HFF-Myc (cell line): ENCODE measurements around the gene POLR2B.

Experiments used
- DNase-seq: peaks from one replicate; pipeline ENCODE4 v3.0.0-alpha.2; 2011; ENCODE audit warnings: low read depth; ENCODE audit errors: extremely low read depth
- H3K4me3 ChIP-seq: replicated peaks from 2 replicates; pipeline ENCODE4 v1.5.1; 2011; ENCODE audit warnings: low read depth, mild to moderate bottlenecking, control low read depth, low read length
- CTCF ChIP-seq: IDR thresholded peaks from 2 replicates; pipeline ENCODE4 v1.5.1; 2012; ENCODE audit warnings: mild to moderate bottlenecking, low read depth, low read length, control low read depth; ENCODE audit errors: missing control alignments

POLR2B gene

GRCh38 chr4:57075367-57075766 lies 96.7 kb downstream of the POLR2B start:
- no peak for TF ChIP-seq CTCF
- no peak for DNase-seq
- H3K4me3 ChIP-seq = no peak overlapping the region

GRCh38 chr4:57076646-57077045 lies 98.0 kb downstream of the POLR2B start:
- TF ChIP-seq CTCF = no peak
- no peak overlapping the region for H3K4me3 ChIP-seq
- DNase-seq = no peak

GRCh38 chr4:57077550-57078343 lies 99.1 kb downstream of the POLR2B start:
- no peak for DNase-seq
- no peak for TF ChIP-seq CTCF
- H3K4me3 ChIP-seq = no peak overlapping the region

- H3K4me3 ChIP-seq = no peak overlapping the region
- no peak for TF ChIP-seq CTCF
- DNase-seq = no peak
These were observed 100.2 kb downstream of the POLR2B start for GRCh38 chr4:57078685-57079521.
